HG03565 (cell line): Measurements from ENCODE around the gene AGBL4.
"Not testable (repeated sequence)": the region's sequence is repeated elsewhere in the genome, so short reads cannot be mapped to it uniquely, and the experiment has no call there.

Experiments
- ATAC-seq: cut with Tn5 transposase; IDR thresholded peaks from one replicate; pipeline ENCODE4 v1.9.1; 2021; ENCODE audit warnings: mild to moderate bottlenecking, moderate library complexity; ENCODE audit not compliant: unreplicated experiment

The AGBL4 gene

GRCh38 chr1:49448200-49448599 lies 575.6 kb downstream of the AGBL4 start:
- ATAC-seq, result no peak

- no peak for ATAC-seq
These were observed 586.9 kb downstream of the AGBL4 start for GRCh38 chr1:49436865-49437264.

- ATAC-seq, result no peak
These were observed 588.5 kb downstream of the AGBL4 start for GRCh38 chr1:49435291-49435690.

- no peak for ATAC-seq
These were observed 599.0 kb downstream of the AGBL4 start for GRCh38 chr1:49424782-49425181.

GRCh38 chr1:49416758-49417157 lies 607.0 kb downstream of the AGBL4 start:
- ATAC-seq, result no peak

GRCh38 chr1:49408346-49408745 lies 615.4 kb downstream of the AGBL4 start:
- ATAC-seq, result no peak

GRCh38 chr1:49397086-49397485 lies 626.7 kb downstream of the AGBL4 start:
- ATAC-seq, result no peak

DNA sequence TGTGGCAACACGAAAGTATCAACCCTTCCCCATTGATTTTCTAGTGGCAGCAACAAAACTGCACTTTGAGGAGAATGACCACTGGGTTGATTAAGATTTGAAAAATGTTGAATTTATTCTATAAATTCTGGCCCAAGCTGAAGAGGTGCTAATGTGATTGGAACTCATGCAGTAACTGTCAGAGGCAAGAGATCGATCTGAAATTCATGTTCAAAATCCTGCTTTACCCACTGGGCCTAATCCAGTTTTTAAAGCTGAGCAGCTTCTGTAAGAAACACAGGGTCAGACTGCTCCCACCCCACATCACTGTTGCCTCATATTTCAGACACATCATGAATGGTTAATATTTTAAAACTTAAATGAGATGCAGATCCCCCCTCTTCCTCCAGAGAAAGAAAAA lies 629.6 kb downstream of the AGBL4 start:
- ATAC-seq, result no peak

- ATAC-seq, result no peak
These were observed 634.1 kb downstream of the AGBL4 start for GRCh38 chr1:49389699-49390098.

- ATAC-seq, result no peak
These were observed 659.1 kb downstream of the AGBL4 start for GRCh38 chr1:49364676-49365075.

DNA sequence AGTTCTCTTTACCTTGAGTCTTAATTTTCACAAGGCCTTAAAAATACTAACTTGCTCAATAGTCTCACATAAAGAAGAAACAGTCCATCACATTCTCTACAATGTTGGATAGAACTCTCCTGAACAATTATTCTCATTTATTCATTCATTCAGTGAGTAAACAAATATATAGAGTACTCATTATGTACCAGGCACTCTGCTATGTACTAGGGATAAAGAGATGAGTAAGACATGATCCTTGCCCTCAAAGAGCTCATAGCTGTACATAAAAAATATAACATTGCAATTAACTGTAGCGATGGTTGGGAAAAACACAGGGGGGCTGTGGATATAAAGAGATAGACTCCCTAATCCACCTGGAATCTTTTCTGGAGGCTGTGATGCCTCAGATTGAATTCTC lies 660.1 kb downstream of the AGBL4 start:
- ATAC-seq, result no peak

DNA sequence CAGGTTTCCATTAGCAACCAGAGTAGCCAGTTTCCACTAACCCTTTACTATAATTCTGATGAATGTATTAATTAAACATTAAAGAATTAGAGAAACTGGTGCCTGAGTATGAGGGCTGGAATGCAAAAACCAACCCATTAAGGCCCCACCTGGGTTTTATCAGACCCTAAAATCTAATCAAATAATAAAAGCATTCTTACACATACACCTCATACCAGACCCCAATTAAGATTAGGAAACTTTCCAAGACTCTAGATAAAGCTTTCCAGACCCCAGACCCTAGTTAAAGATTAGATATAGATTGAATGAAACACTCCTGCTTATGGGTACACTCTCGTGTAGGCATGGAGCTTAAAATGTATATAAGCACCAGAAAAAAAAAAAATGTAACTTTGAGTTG lies 665.7 kb downstream of the AGBL4 start:
- ATAC-seq, result no peak

DNA sequence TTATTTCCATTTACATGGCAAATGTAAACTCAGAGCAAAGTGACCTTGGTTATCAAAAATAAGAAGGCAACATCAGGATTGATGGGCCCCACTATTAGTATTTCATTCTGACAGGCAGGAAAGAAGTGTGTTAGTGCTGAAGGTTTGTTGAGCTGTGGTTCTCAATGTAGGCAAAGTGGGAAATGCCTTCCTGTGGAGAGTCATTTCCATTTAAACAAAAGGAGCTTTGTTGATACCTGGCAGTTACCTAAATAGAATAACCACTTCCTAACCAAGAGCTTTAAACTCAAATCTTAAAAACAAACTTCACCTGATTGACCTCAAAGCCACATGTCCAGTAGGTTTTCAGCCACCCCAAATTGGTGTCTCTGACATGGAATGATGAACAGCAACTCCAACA lies 667.2 kb downstream of the AGBL4 start:
- no peak for ATAC-seq

GRCh38 chr1:49351768-49352167 lies 672.0 kb downstream of the AGBL4 start:
- ATAC-seq, result no peak

DNA sequence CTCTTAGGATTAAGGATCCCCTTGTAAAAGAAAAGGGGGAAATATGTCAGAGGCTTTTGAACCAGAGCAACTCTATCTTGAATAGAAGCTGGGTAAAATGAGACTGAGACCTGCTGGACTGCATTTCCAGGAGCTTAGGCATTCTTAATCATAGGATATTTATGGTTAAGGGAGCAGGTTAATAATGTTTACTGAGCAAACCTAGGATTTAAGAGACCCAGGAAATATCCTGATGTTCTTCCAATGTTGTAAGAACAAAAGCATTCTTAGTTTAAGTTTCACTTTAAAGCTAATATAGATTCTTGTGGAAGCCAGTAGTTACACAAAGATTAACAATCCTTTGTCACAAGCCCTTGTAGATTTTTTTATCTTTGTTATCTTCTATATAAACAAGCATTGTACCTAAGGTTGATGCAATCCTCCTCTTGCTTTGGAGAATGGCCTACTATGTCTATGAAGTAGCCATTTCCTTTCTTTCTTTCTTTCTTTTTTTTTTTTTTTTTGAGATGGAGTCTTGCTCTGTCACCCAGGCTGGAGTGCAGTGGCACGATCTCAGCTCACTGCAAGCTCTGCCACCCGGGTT lies 676.9 kb downstream of the AGBL4 start:
- no peak for ATAC-seq

GRCh38 chr1:49340576-49340975 lies 683.2 kb downstream of the AGBL4 start:
- no peak for ATAC-seq

GRCh38 chr1:49339043-49339442 lies 684.7 kb downstream of the AGBL4 start:
- no peak for ATAC-seq

DNA sequence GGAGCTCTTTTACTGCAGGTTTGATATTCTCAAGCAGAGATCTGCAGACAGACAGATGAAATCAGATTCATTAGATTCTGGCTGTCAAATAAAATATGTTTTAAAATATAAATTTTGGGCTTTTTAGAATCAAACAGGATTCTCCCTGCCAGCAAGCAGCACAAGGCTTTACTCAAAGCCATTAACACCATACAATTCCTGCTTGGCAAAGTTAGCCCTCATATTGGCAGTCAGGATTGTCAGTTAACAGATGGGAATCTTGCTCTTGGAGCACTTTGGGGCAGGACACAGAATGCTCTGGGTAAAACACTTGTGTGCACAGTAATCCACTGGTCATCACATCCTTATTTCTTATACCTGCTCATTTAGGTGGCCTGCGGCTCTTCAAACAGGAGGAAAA lies 686.5 kb downstream of the AGBL4 start:
- ATAC-seq, result no peak

- ATAC-seq, result no peak
These were observed 689.8 kb downstream of the AGBL4 start for GRCh38 chr1:49333906-49334305.

- ATAC-seq, result no peak
These were observed 692.5 kb downstream of the AGBL4 start for GRCh38 chr1:49331066-49331852.

GRCh38 chr1:49323925-49324540 lies 699.7 kb downstream of the AGBL4 start:
- no peak for ATAC-seq

DNA sequence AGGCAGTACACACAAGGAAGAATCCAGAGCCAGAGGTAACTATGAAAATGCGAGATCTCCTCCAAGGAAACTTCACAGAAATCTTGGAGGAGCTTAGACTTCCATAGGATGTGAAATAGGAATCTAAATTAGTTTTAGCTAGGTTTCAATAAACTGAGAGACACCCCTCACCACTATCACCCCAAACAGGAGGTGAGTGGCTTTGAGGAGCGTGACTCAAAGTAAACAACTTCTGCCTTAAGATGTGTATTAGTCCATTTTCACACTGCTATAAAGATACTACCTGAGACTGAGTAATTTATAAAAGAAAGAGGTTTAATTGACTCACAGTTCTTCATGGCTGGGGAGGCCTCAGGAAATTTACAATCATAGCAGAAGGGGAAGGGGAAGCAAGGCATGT lies 703.3 kb downstream of the AGBL4 start:
- ATAC-seq, result not testable (repeated sequence)
